GM12878 (cell line): ENCODE data around the gene ZNF511. TPM values are rescaled to one million over a fixed set of nuclear protein-coding genes. Genes with fewer than 3 reads are reported as not detected.

Experiments used
- ATF2 ChIP-seq: IDR thresholded peaks from 2 replicates; pipeline ENCODE4 v1.6.1; 2012; ENCODE audit warnings: low read length, inconsistent platforms
- BCL3 ChIP-seq: IDR thresholded peaks from 2 replicates; pipeline ENCODE4 v1.6.1; 2011; ENCODE audit warnings: borderline replicate concordance, low read depth, mild to moderate bottlenecking, moderate library complexity, low read length; ENCODE audit not compliant: insufficient read depth, poor library complexity, severe bottlenecking
- CBX3 ChIP-seq: fragments of 200-600 bp; sonication (generic); IDR thresholded peaks from 2 replicates; pipeline ENCODE4 v1.6.1; 2016; ENCODE audit warnings: low read depth, borderline replicate concordance
- CREM ChIP-seq: IDR thresholded peaks from 2 replicates; pipeline ENCODE4 v1.6.1; 2014; ENCODE audit warnings: antibody characterized with exemption, low read depth
- NKRF ChIP-seq: fragments of 450-650 bp; conservative IDR thresholded peaks from 2 replicates; pipeline ENCODE4 v1.6.1; 2017; ENCODE audit warnings: mild to moderate bottlenecking, moderate library complexity
- NR2F1 ChIP-seq: fragments of 450-650 bp; conservative IDR thresholded peaks from 2 replicates; pipeline ENCODE4 v1.6.1; 2017; ENCODE audit warnings: mild to moderate bottlenecking
- PKNOX1 ChIP-seq: fragments of 450-650 bp; IDR thresholded peaks from 2 replicates; pipeline ENCODE4 v1.6.1; 2016; ENCODE audit warnings: mild to moderate bottlenecking
- POLR2A ChIP-seq: IDR thresholded peaks from 2 replicates; pipeline ENCODE4 v1.6.1; 2011; ENCODE audit warnings: low read depth, mild to moderate bottlenecking, low read length
- RELA ChIP-seq: fragments of 450-650 bp; IDR thresholded peaks from 2 replicates; pipeline ENCODE4 v1.8.0; 2014; ENCODE audit warnings: borderline replicate concordance; ENCODE audit not compliant: partially characterized antibody
- SKIL ChIP-seq: fragments of 450-650 bp; IDR thresholded peaks from 2 replicates; pipeline ENCODE4 v1.6.1; 2017; ENCODE audit warnings: mild to moderate bottlenecking, low read depth, inconsistent platforms; ENCODE audit not compliant: poor library complexity, severe bottlenecking
- SRF ChIP-seq, 2 experiments: IDR thresholded peaks; 2 replicates each; pipeline ENCODE4 v1.6.1; 2011; ENCODE audit warnings: low read depth in 2 of 2, low read length in 2 of 2, mild to moderate bottlenecking in 1 of 2, moderate library complexity in 1 of 2
- TBL1XR1 ChIP-seq: IDR thresholded peaks from 2 replicates; pipeline ENCODE4 v1.6.1; 2012; ENCODE audit warnings: low read depth, low read length, improper control_type of control experiment
- USF2 ChIP-seq: IDR thresholded peaks from 2 replicates; pipeline ENCODE4 v1.6.1; 2011; ENCODE audit warnings: low read depth, low read length, improper control_type of control experiment, borderline replicate concordance
- ZNF592 ChIP-seq: fragments of 450-650 bp; IDR thresholded peaks from 2 replicates; pipeline ENCODE4 v1.6.1; 2017; ENCODE audit warnings: mild to moderate bottlenecking, moderate library complexity
- polyA plus RNA-seq, 11 experiments: library from polyadenylated mRNA; depleted of rRNA in 4 of 11; unstranded in 6 of 11; stranded (reverse) in 5 of 11; fragments of >200 nt; fragmentation: Nextera tagmentation in 4 of 11; fragmentation: Illumina TruSeq in 1 of 11; extraction: Ambion mirVana in 4 of 11; extraction: Trizol in 1 of 11; gene quantifications; 1 replicate in 1 of 11; 2 replicates in 10 of 11; pipeline versions ENCODE4 v1.2.1 to v1.2.3, GENCODE V29; 2011 to 2016; ENCODE audit warnings: inconsistent platforms in 2 of 11, missing spikeins in 2 of 11, low read depth in 1 of 11
- total RNA-seq, 4 experiments: library from RNA; depleted of rRNA in 3 of 4; stranded (reverse); fragments of >200 nt in 3 of 4; fragmentation: Illumina TruSeq in 1 of 4; extraction: Trizol in 1 of 4; gene quantifications; 2 replicates each; pipeline versions ENCODE4 v1.2.1 to v1.2.3, GENCODE V29; 2013 to 2021

The ZNF511 gene
- total and polyA plus RNA-seq, 10 of the 15 experiments (the other 5 are each of a cell fraction or from before 2014, with no cell fraction given) = 0.58 to 110 (median 32.0) TPM

GRCh38 chr10:133274751-133275683, 33.7 kb upstream of the ZNF511 start (continued):
- peak; percentile 15; the same call in 1 of the 2 replicates for TF ChIP-seq PKNOX1
- TF ChIP-seq ATF2 = peak; percentile 79; the same call in 1 of the 2 replicates
- TF ChIP-seq CREM = peak; percentile 93
- TF ChIP-seq POLR2A = peak; percentile 68
- TF ChIP-seq SKIL = peak; percentile 71
- TF ChIP-seq CBX3 = no peak
- TF ChIP-seq TBL1XR1 = peak; percentile 97
- peak; percentile 71; the same call in 1 of the 2 replicates for TF ChIP-seq ZNF592
- TF ChIP-seq SRF (IDR thresholded peaks at IDR 0.05; ENCODE audit: low read depth in 2 of 2, low read length in 2 of 2) = peak in 1 of 2 experiments; percentile 62; a peak in 2 of 4 replicates
- TF ChIP-seq NKRF = peak; percentile 77
- TF ChIP-seq NR2F1 = peak; percentile 61; the same call in 1 of the 2 replicates
- peak; percentile 90 for TF ChIP-seq BCL3
- no peak for TF ChIP-seq USF2
- peak; percentile 100 for TF ChIP-seq RELA
